Heart left ventricle (tissue), 16 donors: Measurements from ENCODE around the gene LRP1B. TPM values are rescaled to one million over a fixed set of nuclear protein-coding genes. Genes with fewer than 3 reads are reported as not detected.
"Not testable (repeated sequence)": the region's sequence is repeated elsewhere in the genome, so short reads cannot be mapped to it uniquely, and the experiment has no call there.

ENCODE experiments used
- ATAC-seq, 4 donors: fragments of 200-7000 bp; cut with Tn5 transposase; one replicate each; pipeline ENCODE4 v1.9.1; 2020 to 2022; ENCODE audit warnings: moderate library complexity in 4 of 4, mild to moderate bottlenecking in 3 of 4, moderate number of reproducible peaks in 1 of 4
- DNase-seq, 5 donors: peaks; one replicate each; pipeline ENCODE4 v3.0.0-alpha.2; 2020
- H3K27ac ChIP-seq, 12 donors: fragments of 200-600 bp; sonication (generic) in 4 of 12; one replicate each; pipeline versions ENCODE4 v1.5.0 to v1.8.0; 2016 to 2022; ENCODE audit warnings: mild to moderate bottlenecking in 2 of 12
- H3K27me3 ChIP-seq, 9 donors: fragments of 200-600 bp; sonication (generic) in 2 of 9; one replicate each; pipeline versions ENCODE4 v1.5.1 to v1.8.0; 2016 to 2022; ENCODE audit warnings: mild to moderate bottlenecking in 3 of 9
- H3K36me3 ChIP-seq, 9 donors: fragments of 200-600 bp; sonication (generic) in 2 of 9; one replicate each; pipeline versions ENCODE4 v1.5.0 to v1.8.0; 2018 to 2022; ENCODE audit warnings: mild to moderate bottlenecking in 2 of 9
- H3K4me1 ChIP-seq, 12 donors: fragments of 200-600 bp; sonication (generic) in 4 of 12; one replicate each; pipeline versions ENCODE4 v1.5.0 to v1.8.0; 2016 to 2022; ENCODE audit warnings: mild to moderate bottlenecking in 3 of 12
- H3K4me3 ChIP-seq, 12 donors: fragments of 200-600 bp; sonication (generic) in 4 of 12; one replicate each; pipeline versions ENCODE4 v1.5.0 to v1.8.0; 2017 to 2022; ENCODE audit warnings: mild to moderate bottlenecking in 9 of 12, moderate library complexity in 4 of 12
- H3K9me3 ChIP-seq, 12 donors: fragments of 200-600 bp; sonication (generic) in 4 of 12; one replicate each; pipeline versions ENCODE4 v1.5.0 to v1.8.0; 2016 to 2022; ENCODE audit warnings: mild to moderate bottlenecking in 1 of 12
- POLR2A ChIP-seq, 2 donors: fragments of 450-650 bp; IDR thresholded peaks; one replicate each; pipeline ENCODE4 v1.6.1; 2017; ENCODE audit warnings: antibody characterized with exemption in 2 of 2, mild to moderate bottlenecking in 2 of 2, moderate library complexity in 2 of 2
- WGBS, 4 donors: extraction: QIAGEN DNeasy Blood & Tissue Kit in 2 of 4; methylation state at CpG; one replicate each; pipeline versions ENCODE4 v1.1.5 to v1.1.7; 2013 to 2018; 5-methylcytosine and 5-hydroxymethylcytosine counted together
- intact Hi-C, 10 donors: fragments of 100-400 bp; cut with DNase I; formaldehyde crosslinking; loops; one replicate each; pipeline versions ENCODE4 v1.11.1 to v1.14.2; 2022
- polyA plus RNA-seq, 2 donors: library from polyadenylated mRNA; stranded (reverse); fragments of 200-250 nt; gene quantifications; one replicate each; pipeline ENCODE4 v1.2.3, GENCODE V29; 2013
- total RNA-seq, 9 donors: library from RNA; depleted of rRNA in 2 of 9; stranded (reverse); fragments of >200 nt in 2 of 9; fragmentation: NEBNext Ultra II Directional in 3 of 9; extraction: Animal tissue kit (Norgen Biotek cat#: 25700) in 3 of 9; gene quantifications; one replicate each; pipeline versions ENCODE4 v1.1.0 to v1.2.4, GENCODE V29; 2016 to 2023
- TF ChIP-seq, protein P1 (sequence below), 12 donors: fragments of 200-600 bp; sonication (generic) in 4 of 12; IDR thresholded peaks; one replicate each; pipeline versions ENCODE4 v1.5.0 to v1.8.0; 2018 to 2022; ENCODE audit warnings: antibody characterized with exemption in 12 of 12, mild to moderate bottlenecking in 5 of 12
- donor health status: ischemic (EF 13 %, LVEDD 7.1; RV severe dilation, severe dysfunction).
- donor health status: healthy with polysubstance abuse.
- donor health status: DM: no; HTN: yes; CAD: no.
- donor health status: DM: no; HTN: no; CAD: no.
- donor health status: ischemic (EF 25% LVEDD 6.9; RV normal size, moderate dysfunction).
- donor health status: ischemic (EF 25% LVEDD 5.7; RV mildly dilated, moderate dysfunction).
- donor health status: healthy.
- donor health status: DM: yes; HTN: yes; CAD: no.
- donor health status: ischemic (EF 35%, LVEDD 5.7; RV mildly dilated, moderate dysfunction).
- donor health status: nonischemic (EF 11% LVEDD 7.7; RV severe dilation, severe dysfunction).
- donor health status: DM: yes; HTN: yes; CAD: no.
- donor health status: PGD.
- donor health status: ischemic (EF 29% LVEDD 5.4; RV normal size, mild dysfunction).
- donor health status: nonischemic (EF 23%, LVEDD 6.1; RV moderate dilation, normal function).

Gene LRP1B
- total and polyA plus RNA-seq, 11 donors: 0.01 to 0.19 (median 0.11) TPM; not detected in 2

DNA sequence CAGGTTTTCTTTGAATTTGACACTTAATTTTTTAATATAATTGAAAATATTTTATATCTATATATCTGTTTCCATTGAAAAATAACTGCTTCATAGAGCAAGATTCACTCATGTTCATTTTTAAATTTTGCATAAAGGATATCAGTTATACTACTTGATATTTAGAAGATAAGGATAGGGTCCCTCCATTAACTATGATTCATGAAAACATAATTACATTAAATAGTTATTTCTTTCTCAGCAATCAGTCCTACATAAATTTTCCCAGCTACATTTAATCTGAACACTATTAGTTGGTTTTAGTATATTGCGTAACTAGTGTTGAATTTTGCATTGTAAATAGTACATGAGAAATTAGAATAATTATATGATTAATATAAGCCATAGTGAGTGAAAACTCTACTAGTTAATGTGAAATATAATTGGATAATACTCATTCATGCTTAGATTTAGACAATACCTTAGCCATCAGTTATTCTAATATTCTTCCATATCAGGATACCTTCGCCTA is 42.7 kb downstream of the LRP1B start:
- Histone ChIP-seq H3K9me3 (no peaks in the 10 kb centered on the region), H3K4me3 (no peak overlapping the region), H3K36me3 (no peaks in the 10 kb centered on the region), H3K27me3 (no peaks in the 10 kb centered on the region), H3K27ac (no peak overlapping the region), H3K4me1 (no peaks in the 10 kb centered on the region)
- no peak for TF ChIP-seq POLR2A (IDR thresholded peaks at IDR 0.05)
- TF ChIP-seq, protein P1, sequence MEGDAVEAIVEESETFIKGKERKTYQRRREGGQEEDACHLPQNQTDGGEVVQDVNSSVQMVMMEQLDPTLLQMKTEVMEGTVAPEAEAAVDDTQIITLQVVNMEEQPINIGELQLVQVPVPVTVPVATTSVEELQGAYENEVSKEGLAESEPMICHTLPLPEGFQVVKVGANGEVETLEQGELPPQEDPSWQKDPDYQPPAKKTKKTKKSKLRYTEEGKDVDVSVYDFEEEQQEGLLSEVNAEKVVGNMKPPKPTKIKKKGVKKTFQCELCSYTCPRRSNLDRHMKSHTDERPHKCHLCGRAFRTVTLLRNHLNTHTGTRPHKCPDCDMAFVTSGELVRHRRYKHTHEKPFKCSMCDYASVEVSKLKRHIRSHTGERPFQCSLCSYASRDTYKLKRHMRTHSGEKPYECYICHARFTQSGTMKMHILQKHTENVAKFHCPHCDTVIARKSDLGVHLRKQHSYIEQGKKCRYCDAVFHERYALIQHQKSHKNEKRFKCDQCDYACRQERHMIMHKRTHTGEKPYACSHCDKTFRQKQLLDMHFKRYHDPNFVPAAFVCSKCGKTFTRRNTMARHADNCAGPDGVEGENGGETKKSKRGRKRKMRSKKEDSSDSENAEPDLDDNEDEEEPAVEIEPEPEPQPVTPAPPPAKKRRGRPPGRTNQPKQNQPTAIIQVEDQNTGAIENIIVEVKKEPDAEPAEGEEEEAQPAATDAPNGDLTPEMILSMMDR (IDR thresholded peaks at IDR 0.05): no peak
- intact Hi-C loops: no loop called here
- DNase-seq (no peak), ATAC-seq (no peak)
- 93 to 96% (median 94%) methylated on average over 2 of the region's 2 CpGs for WGBS, 4 donors

- H3K27me3 ChIP-seq, intact Hi-C loops, H3K9me3 ChIP-seq, ATAC-seq, H3K4me3 ChIP-seq, H3K27ac ChIP-seq, H3K4me1 ChIP-seq, DNase-seq, H3K36me3 ChIP-seq: not testable (repeated sequence)
- 39 to 47% (median 41%) methylated on average over 2 of the region's 2 CpGs for WGBS, 4 donors
These were observed 43.2 kb downstream of the LRP1B start for GRCh38 chr2:142087585-142087984.

DNA sequence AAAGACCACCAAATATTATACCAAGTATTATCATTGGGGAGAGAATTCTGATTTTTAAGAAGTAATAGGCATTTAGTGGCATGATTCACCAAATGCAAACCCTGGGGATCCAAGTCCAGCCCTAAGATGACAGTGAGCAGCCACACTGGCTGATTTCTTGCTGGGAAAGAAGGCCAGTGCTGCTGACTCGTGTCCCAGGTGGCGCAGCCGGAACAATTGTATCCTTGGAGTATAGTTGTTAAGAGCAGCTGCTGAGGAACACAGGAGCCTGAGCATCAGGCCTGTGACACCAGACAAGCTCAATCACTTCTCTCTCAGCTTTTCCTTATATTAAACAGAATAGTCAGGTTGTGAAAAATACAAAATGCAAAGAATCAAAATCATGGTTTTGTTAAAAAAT is 48.4 kb downstream of the LRP1B start:
- no peaks in the 10 kb centered on the region for H3K27me3 ChIP-seq
- TF ChIP-seq, protein P1 (IDR thresholded peaks at IDR 0.05): no peak
- TF ChIP-seq POLR2A (IDR thresholded peaks at IDR 0.05): no peak
- no peak for ATAC-seq
- H3K4me3 ChIP-seq: no peak overlapping the region
- WGBS, 4 donors: 56 to 88% (median 72%) methylated on average over 3 of the region's 3 CpGs
- no peaks in the 10 kb centered on the region for H3K4me1 ChIP-seq
- H3K27ac ChIP-seq: no peak overlapping the region
- H3K9me3 ChIP-seq: no peaks in the 10 kb centered on the region
- H3K36me3 ChIP-seq: no peaks in the 10 kb centered on the region
- intact Hi-C loops: no loop called here
- no peak for DNase-seq

DNA sequence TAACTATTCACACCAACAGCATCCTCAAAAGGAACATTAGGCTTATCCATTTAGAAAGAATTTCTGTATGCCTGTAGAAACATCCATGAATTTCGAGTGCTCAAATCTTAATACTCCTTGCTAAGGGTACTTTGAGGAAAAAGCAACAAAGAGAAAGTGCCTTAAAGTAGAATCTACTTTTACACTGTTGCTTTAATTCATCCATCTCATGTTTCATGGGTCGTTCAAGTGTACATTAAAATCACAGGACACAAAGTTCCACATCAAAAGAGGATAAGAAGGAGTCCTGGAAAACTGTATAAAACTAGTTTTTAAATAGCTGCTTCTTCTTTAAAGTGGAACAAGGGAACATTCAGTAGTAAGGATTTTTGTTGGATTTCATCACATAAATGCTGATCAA is 54.5 kb downstream of the LRP1B start:
- no peak overlapping the region for H3K27ac ChIP-seq
- no peak for ATAC-seq
- intact Hi-C loops: no loop called here
- no peaks in the 10 kb centered on the region for H3K9me3 ChIP-seq
- H3K27me3 ChIP-seq: no peaks in the 10 kb centered on the region
- no peak for TF ChIP-seq POLR2A (IDR thresholded peaks at IDR 0.05)
- TF ChIP-seq, protein P1 (IDR thresholded peaks at IDR 0.05): no peak
- H3K4me3 ChIP-seq: no peak overlapping the region
- no peaks in the 10 kb centered on the region for H3K36me3 ChIP-seq
- no peak for DNase-seq
- 44 to 68% (median 56%) methylated on average over 2 of the region's 2 CpGs for WGBS, 4 donors
- H3K4me1 ChIP-seq: no peaks in the 10 kb centered on the region

DNA sequence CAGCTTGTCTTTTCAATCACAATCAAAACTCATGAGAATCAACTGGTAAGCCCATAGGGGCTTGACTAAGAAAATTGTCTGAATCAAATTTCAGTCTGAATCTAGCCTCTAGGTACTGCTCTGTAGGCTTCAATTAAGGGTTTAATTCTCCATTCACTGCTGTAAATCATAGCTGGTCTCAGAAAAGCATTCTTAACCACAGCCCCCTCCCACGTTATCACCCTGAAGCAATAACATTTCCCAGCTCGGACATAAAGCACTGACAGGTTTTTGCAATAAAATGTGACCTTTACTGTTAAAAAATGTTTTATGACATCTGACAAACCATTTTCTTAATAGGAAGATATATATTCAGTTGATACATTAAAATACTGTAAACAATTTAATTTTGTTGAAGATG is 55.0 kb downstream of the LRP1B start:
- WGBS, 4 donors: 55 to 70% (median 68%) methylated on average over 2 of the region's 2 CpGs
- intact Hi-C loops: no loop called here
- TF ChIP-seq, protein P1 (IDR thresholded peaks at IDR 0.05): no peak
- TF ChIP-seq POLR2A (IDR thresholded peaks at IDR 0.05): no peak
- no peaks in the 10 kb centered on the region for H3K36me3 ChIP-seq
- no peak overlapping the region for H3K27ac ChIP-seq
- H3K4me3 ChIP-seq: no peak overlapping the region
- no peaks in the 10 kb centered on the region for H3K27me3 ChIP-seq
- H3K9me3 ChIP-seq: no peaks in the 10 kb centered on the region
- H3K4me1 ChIP-seq: no peaks in the 10 kb centered on the region
- no peak for ATAC-seq
- no peak for DNase-seq
